Measurements from ENCODE around the gene COL28A1. TPM values are rescaled to one million over a fixed set of nuclear protein-coding genes. Genes with fewer than 3 reads are reported as not detected.

COL28A1 gene
- total and polyA plus RNA-seq, 2 experiments from 2014 or later = 0.31 to 0.70 TPM

DNA sequence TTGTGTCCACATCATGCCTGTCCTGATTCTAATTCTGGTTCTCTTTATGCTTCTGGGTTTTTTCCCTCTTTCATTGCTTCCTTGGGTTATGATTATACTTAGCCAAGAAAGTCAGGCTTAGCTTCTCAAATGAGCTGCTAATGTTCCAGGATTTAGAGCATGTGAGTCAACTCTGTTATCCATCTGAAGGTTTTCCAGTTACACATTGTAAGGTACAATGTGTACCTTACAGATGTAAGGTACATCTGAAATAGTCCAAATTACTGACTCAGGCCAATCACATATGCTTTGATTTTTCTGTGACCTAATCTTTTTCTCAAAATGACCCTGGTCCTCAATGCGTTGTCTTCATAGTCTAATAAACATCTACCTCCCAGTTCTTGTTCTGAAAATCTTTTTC is 17.7 kb upstream of the COL28A1 start:
- Histone ChIP-seq H2AFZ (no peak overlapping the region), H3K4me3 (no peak overlapping the region), H3F3A (replicated peaks; ENCODE audit: low read depth) (no peaks in the 10 kb centered on the region), H4K20me1 (replicated peaks; ENCODE audit: insufficient read depth) (no peaks in the 10 kb centered on the region), H3K36me3 (ENCODE audit: insufficient read depth) (no peaks in the 10 kb centered on the region), H3K9me2 (ENCODE audit: insufficient read depth) (no peaks in the 10 kb centered on the region), H3K4me1 (ENCODE audit: insufficient read depth) (no peaks in the 10 kb centered on the region), H3K79me2 (replicated peaks; ENCODE audit: insufficient read depth) (no peaks in the 10 kb centered on the region), H3K4me2 (no peak overlapping the region), H3K27ac (ENCODE audit: low read depth) (no peak overlapping the region), H3K27me3 (ENCODE audit: insufficient read depth) (no peaks in the 10 kb centered on the region)
- Mint-ChIP-seq H3K27me3 (ENCODE audit: insufficient read depth, low read depth, poor library complexity) (peaks cover 3% of the 10 kb centered on the region), H3K4me1 (peaks cover 2% of the 10 kb centered on the region; the same call in 1 of the 3 replicates), H3K4me3 (no peak overlapping the region), H3K36me3 (ENCODE audit: low read depth) (peaks cover 10% of the 10 kb centered on the region; the same call in 1 of the 3 replicates), H3K27ac (no peak overlapping the region), H3K9me3 (peaks cover 3% of the 10 kb centered on the region; the same call in 1 of the 3 replicates)
- no peak for DNase-seq (ENCODE audit: low spot score)
- ATAC-seq = no peak
- TF ChIP-seq JUNB (IDR thresholded peaks at IDR 0.05; ENCODE audit: unreplicated experiment) (no peak), ZNF331 (CRISPR knock-in tag; IDR thresholded peaks at IDR 0.05; ENCODE audit: low read depth) (no peak), EZH2phosphoT487 (IDR thresholded peaks at IDR 0.05; ENCODE audit: unreplicated experiment) (no peak), CTCF (conservative IDR thresholded peaks at IDR 0.05; ENCODE audit: low read depth in 2 of 2) (no peak), REST (IDR thresholded peaks at IDR 0.05; ENCODE audit: unreplicated experiment) (no peak), ZNF114 (CRISPR knock-in tag; IDR thresholded peaks at IDR 0.05) (no peak), POLR2AphosphoS5 (IDR thresholded peaks at IDR 0.05; ENCODE audit: low read depth) (no peak), STAT1 (IDR thresholded peaks at IDR 0.05; ENCODE audit: unreplicated experiment) (no peak), CREB1 (CRISPR knock-in tag; IDR thresholded peaks at IDR 0.05; ENCODE audit: low read depth) (no peak), ETS1 (IDR thresholded peaks at IDR 0.05) (no peak), NANOG (IDR thresholded peaks at IDR 0.05; ENCODE audit: borderline replicate concordance) (no peak), EZH2 (IDR thresholded peaks at IDR 0.05; ENCODE audit: low read depth, unreplicated experiment) (no peak)
- TF ChIP-seq, protein P1, sequence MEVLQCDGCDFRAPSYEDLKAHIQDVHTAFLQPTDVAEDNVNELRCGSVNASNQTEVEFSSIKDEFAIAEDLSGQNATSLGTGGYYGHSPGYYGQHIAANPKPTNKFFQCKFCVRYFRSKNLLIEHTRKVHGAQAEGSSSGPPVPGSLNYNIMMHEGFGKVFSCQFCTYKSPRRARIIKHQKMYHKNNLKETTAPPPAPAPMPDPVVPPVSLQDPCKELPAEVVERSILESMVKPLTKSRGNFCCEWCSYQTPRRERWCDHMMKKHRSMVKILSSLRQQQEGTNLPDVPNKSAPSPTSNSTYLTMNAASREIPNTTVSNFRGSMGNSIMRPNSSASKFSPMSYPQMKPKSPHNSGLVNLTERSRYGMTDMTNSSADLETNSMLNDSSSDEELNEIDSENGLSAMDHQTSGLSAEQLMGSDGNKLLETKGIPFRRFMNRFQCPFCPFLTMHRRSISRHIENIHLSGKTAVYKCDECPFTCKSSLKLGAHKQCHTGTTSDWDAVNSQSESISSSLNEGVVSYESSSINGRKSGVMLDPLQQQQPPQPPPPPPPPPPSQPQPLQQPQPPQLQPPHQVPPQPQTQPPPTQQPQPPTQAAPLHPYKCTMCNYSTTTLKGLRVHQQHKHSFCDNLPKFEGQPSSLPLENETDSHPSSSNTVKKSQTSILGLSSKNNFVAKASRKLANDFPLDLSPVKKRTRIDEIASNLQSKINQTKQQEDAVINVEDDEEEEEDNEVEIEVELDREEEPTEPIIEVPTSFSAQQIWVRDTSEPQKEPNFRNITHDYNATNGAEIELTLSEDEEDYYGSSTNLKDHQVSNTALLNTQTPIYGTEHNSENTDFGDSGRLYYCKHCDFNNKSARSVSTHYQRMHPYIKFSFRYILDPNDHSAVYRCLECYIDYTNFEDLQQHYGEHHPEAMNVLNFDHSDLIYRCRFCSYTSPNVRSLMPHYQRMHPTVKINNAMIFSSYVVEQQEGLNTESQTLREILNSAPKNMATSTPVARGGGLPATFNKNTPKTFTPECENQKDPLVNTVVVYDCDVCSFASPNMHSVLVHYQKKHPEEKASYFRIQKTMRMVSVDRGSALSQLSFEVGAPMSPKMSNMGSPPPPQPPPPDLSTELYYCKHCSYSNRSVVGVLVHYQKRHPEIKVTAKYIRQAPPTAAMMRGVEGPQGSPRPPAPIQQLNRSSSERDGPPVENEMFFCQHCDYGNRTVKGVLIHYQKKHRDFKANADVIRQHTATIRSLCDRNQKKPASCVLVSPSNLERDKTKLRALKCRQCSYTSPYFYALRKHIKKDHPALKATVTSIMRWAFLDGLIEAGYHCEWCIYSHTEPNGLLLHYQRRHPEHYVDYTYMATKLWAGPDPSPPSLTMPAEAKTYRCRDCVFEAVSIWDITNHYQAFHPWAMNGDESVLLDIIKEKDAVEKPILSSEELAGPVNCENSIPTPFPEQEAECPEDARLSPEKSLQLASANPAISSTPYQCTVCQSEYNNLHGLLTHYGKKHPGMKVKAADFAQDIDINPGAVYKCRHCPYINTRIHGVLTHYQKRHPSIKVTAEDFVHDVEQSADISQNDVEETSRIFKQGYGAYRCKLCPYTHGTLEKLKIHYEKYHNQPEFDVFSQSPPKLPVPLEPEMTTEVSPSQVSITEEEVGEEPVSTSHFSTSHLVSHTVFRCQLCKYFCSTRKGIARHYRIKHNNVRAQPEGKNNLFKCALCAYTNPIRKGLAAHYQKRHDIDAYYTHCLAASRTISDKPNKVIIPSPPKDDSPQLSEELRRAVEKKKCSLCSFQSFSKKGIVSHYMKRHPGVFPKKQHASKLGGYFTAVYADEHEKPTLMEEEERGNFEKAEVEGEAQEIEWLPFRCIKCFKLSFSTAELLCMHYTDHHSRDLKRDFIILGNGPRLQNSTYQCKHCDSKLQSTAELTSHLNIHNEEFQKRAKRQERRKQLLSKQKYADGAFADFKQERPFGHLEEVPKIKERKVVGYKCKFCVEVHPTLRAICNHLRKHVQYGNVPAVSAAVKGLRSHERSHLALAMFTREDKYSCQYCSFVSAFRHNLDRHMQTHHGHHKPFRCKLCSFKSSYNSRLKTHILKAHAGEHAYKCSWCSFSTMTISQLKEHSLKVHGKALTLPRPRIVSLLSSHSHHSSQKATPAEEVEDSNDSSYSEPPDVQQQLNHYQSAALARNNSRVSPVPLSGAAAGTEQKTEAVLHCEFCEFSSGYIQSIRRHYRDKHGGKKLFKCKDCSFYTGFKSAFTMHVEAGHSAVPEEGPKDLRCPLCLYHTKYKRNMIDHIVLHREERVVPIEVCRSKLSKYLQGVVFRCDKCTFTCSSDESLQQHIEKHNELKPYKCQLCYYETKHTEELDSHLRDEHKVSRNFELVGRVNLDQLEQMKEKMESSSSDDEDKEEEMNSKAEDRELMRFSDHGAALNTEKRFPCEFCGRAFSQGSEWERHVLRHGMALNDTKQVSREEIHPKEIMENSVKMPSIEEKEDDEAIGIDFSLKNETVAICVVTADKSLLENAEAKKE (CRISPR knock-in tag; IDR thresholded peaks at IDR 0.05) = no peak
